OCI-LY3 (cell line): ENCODE data around the gene OSCAR.

Experiments
- H2AFZ ChIP-seq: fragments of 200-600, 300-600 bp; shearing (Covaris generic); 2 replicates; pipeline ENCODE4 v1.6.0; 2014; ENCODE audit warnings: antibody characterized with exemption, low read depth, low read length
- H3K27ac ChIP-seq: fragments of 200-600, 300-600 bp; sonication (generic); 2 replicates; pipeline ENCODE4 v1.5.1; 2014; ENCODE audit warnings: mild to moderate bottlenecking, low read length, moderate library complexity, mixed read lengths
- H3K27me3 ChIP-seq: fragments of 200-600, 300-600 bp; sonication (generic); 2 replicates; pipeline ENCODE4 v1.6.1; 2014; ENCODE audit warnings: low read depth, low read length, mixed read lengths
- H3K36me3 ChIP-seq: fragments of 200-600, 300-600 bp; sonication (generic); replicated peaks from 2 replicates; pipeline ENCODE3; 2014; ENCODE audit warnings: low read depth, low read length, mixed read lengths
- H3K4me1 ChIP-seq: fragments of 300-600, 200-600 bp; sonication (generic); 2 replicates; pipeline ENCODE4 v1.6.1; 2014; ENCODE audit warnings: low read length, mixed read lengths
- H3K4me2 ChIP-seq: fragments of 200-600, 300-600 bp; sonication (generic); 2 replicates; pipeline ENCODE4 v1.6.1; 2014; ENCODE audit warnings: low read length, mixed read lengths
- H3K4me3 ChIP-seq: fragments of 300-600, 200-600 bp; sonication (generic); 2 replicates; pipeline ENCODE4 v1.5.1; 2014; ENCODE audit warnings: antibody characterized with exemption, mild to moderate bottlenecking, low read length, moderate library complexity
- H3K79me2 ChIP-seq: fragments of 300-600, 200-600 bp; shearing (Covaris generic); 2 replicates; pipeline ENCODE4 v1.6.1; 2014; ENCODE audit warnings: mild to moderate bottlenecking, low read length, mixed read lengths
- H3K9ac ChIP-seq: fragments of 300-600, 200-600 bp; shearing (Covaris generic); 2 replicates; pipeline ENCODE4 v1.6.0; 2014; ENCODE audit warnings: mild to moderate bottlenecking, low read length, moderate library complexity
- H3K9me3 ChIP-seq: fragments of 200-600, 300-600 bp; shearing (Covaris generic); 2 replicates; pipeline ENCODE4 v1.6.1; 2014; ENCODE audit warnings: low read length, mixed read lengths; ENCODE audit not compliant: insufficient read depth
- H4K20me1 ChIP-seq: fragments of 200-600, 300-600 bp; sonication (generic); 2 replicates; pipeline ENCODE4 v1.6.1; 2016; ENCODE audit warnings: low read length, mixed read lengths; ENCODE audit not compliant: insufficient read depth
- CTCF ChIP-seq: fragments of 200-600, 300-600 bp; sonication (generic); IDR thresholded peaks from 2 replicates; pipeline ENCODE4 v1.5.1; 2014; ENCODE audit warnings: antibody characterized with exemption, low read length, low read depth
- EZH2phosphoT487 ChIP-seq: fragments of 200-600 bp; shearing (Covaris generic); IDR thresholded peaks from 2 replicates; pipeline ENCODE4 v1.6.1; 2018; ENCODE audit warnings: antibody characterized with exemption, mixed run types, low read depth

The OSCAR gene

GRCh38 chr19:54114340-54115108 is 13.9 kb upstream of the OSCAR start:
- TF ChIP-seq EZH2phosphoT487 (no peak), CTCF (no peak)

GRCh38 chr19:54109651-54110050 is 9.0 kb upstream of the OSCAR start:
- H3K79me2 ChIP-seq = peaks cover 23% of the 10 kb centered on the region
- H3K4me3 ChIP-seq = no peak overlapping the region
- no peak overlapping the region for H3K9ac ChIP-seq
- no peaks in the 10 kb centered on the region for H4K20me1 ChIP-seq
- TF ChIP-seq EZH2phosphoT487 (no peak), CTCF (no peak)
- H3K27me3 ChIP-seq = no peaks in the 10 kb centered on the region
- H3K36me3 ChIP-seq = peaks cover 55% of the 10 kb centered on the region
- H3K27ac ChIP-seq = no peak overlapping the region
- no peaks in the 10 kb centered on the region for H3K4me1 ChIP-seq
- no peaks in the 10 kb centered on the region for H3K9me3 ChIP-seq
- H3K4me2 ChIP-seq = no peak overlapping the region
- H2AFZ ChIP-seq = no peak overlapping the region

More at GRCh38 chr19:54114340-54115108, 13.9 kb upstream of the OSCAR start:
- H3K9ac ChIP-seq = peak overlapping the region; percentile 87
- H3K79me2 ChIP-seq = peaks cover 43% of the 10 kb centered on the region
- no peaks in the 10 kb centered on the region for H4K20me1 ChIP-seq
- peak overlapping the region; percentile 78 for H3K4me3 ChIP-seq
- H3K27me3 ChIP-seq = no peaks in the 10 kb centered on the region
- peaks cover 24% of the 10 kb centered on the region for H3K36me3 ChIP-seq
- H3K4me1 ChIP-seq = peaks cover 8% of the 10 kb centered on the region
- H2AFZ ChIP-seq = peak overlapping the region; percentile 95; the same call in 1 of the 2 replicates
- H3K4me2 ChIP-seq = peak overlapping the region; percentile 88
- H3K27ac ChIP-seq = peak overlapping the region; percentile 75
- H3K9me3 ChIP-seq = no peaks in the 10 kb centered on the region

- peaks cover 1% of the 10 kb centered on the region; the same call in 1 of the 2 replicates for H3K4me1 ChIP-seq
- H3K9ac ChIP-seq = no peak overlapping the region
- no peak overlapping the region for H3K27ac ChIP-seq
- no peaks in the 10 kb centered on the region for H3K9me3 ChIP-seq
- H3K4me2 ChIP-seq = no peak overlapping the region
- no peak for TF ChIP-seq CTCF
- no peak for TF ChIP-seq EZH2phosphoT487
- H4K20me1 ChIP-seq = no peaks in the 10 kb centered on the region
- peaks cover 56% of the 10 kb centered on the region for H3K36me3 ChIP-seq
- no peak overlapping the region for H3K4me3 ChIP-seq
- H2AFZ ChIP-seq = no peak overlapping the region
- no peaks in the 10 kb centered on the region for H3K27me3 ChIP-seq
- peaks cover 25% of the 10 kb centered on the region for H3K79me2 ChIP-seq
These were observed 7.9 kb upstream of the OSCAR start for GRCh38 chr19:54108496-54108895.

- Histone ChIP-seq H3K4me3 (no peak overlapping the region), H3K79me2 (peaks cover 27% of the 10 kb centered on the region), H3K4me2 (no peak overlapping the region), H3K36me3 (peaks cover 51% of the 10 kb centered on the region), H3K27me3 (no peaks in the 10 kb centered on the region), H4K20me1 (no peaks in the 10 kb centered on the region), H3K4me1 (peaks cover 3% of the 10 kb centered on the region; the same call in 1 of the 2 replicates), H3K27ac (no peak overlapping the region), H2AFZ (no peak overlapping the region), H3K9me3 (no peaks in the 10 kb centered on the region), H3K9ac (no peak overlapping the region)
- TF ChIP-seq CTCF (no peak), EZH2phosphoT487 (no peak)
These were observed 7.4 kb upstream of the OSCAR start for GRCh38 chr19:54107876-54108490.
